HEK293 (cell line): Measurements from ENCODE around the gene GALNT13.

Experiments
- CTCF ChIA-PET: fragments of 350-600 bp; formaldehyde crosslinking; extraction: SDS; loops from one replicate; lab custom pipeline; 2021; ENCODE audit warnings: antibody characterized with exemption; lab: Yijun Ruan, JAX
- POLR2A ChIA-PET: fragments of 300-600 bp; formaldehyde crosslinking; extraction: SDS; loops from one replicate; lab custom pipeline; 2020; ENCODE audit warnings: antibody characterized with exemption, inconsistent platforms; lab: Yijun Ruan, JAX
- H3K27ac ChIP-seq: fragments of 200-500 bp; sonication (Bioruptor generic); 2 replicates; pipeline ENCODE4 v1.5.1; 2014; ENCODE audit warnings: low read depth, low read length, control low read depth, inconsistent platforms; ENCODE audit errors: extremely low read depth
- H3K36me3 ChIP-seq, 2 experiments: fragments of 200-500 bp in 1 of 2; sonication (Bioruptor generic) in 1 of 2; 1 replicate in 1 of 2; 2 replicates in 1 of 2; pipeline ENCODE4 v1.5.1; 2014 to 2017; ENCODE audit warnings: inconsistent platforms in 2 of 2, low read length in 2 of 2; ENCODE audit not compliant: control insufficient read depth in 2 of 2, insufficient read depth in 1 of 2
- H3K4me1 ChIP-seq: fragments of 200-500 bp; sonication (Bioruptor generic); 2 replicates; pipeline ENCODE4 v1.5.1; 2014; ENCODE audit warnings: mild to moderate bottlenecking, low read length, inconsistent platforms; ENCODE audit not compliant: control insufficient read depth, insufficient read depth
- H3K4me3 ChIP-seq: 2 replicates; pipeline ENCODE4 v1.5.1; 2011; ENCODE audit warnings: low read depth, mild to moderate bottlenecking, control low read depth, low read length, moderate library complexity
- H3K9me3 ChIP-seq: fragments of 200-500 bp; sonication (Bioruptor generic); 2 replicates; pipeline ENCODE4 v1.5.1; 2014; ENCODE audit warnings: low read depth, low read length, inconsistent platforms; ENCODE audit not compliant: control insufficient read depth, insufficient read depth
- BCL6B ChIP-seq: fragments of 450-650 bp; formaldehyde crosslinking; IDR thresholded peaks from 2 replicates; pipeline ENCODE4 v1.5.1; 2017; ENCODE audit warnings: missing biosample characterization, missing genetic modification characterization
- KLF7 ChIP-seq: fragments of 450-650 bp; formaldehyde crosslinking; IDR thresholded peaks from 2 replicates; pipeline ENCODE4 v1.5.1; 2016; ENCODE audit warnings: missing biosample characterization, missing genetic modification characterization, borderline replicate concordance
- MYNN ChIP-seq: fragments of 450-650 bp; formaldehyde crosslinking; IDR thresholded peaks from 2 replicates; pipeline ENCODE4 v1.5.1; 2016; ENCODE audit warnings: missing biosample characterization, missing genetic modification characterization, borderline replicate concordance
- SP3 ChIP-seq: fragments of 450-650 bp; formaldehyde crosslinking; IDR thresholded peaks from 2 replicates; pipeline ENCODE4 v1.5.1; 2016; ENCODE audit warnings: missing biosample characterization, missing genetic modification characterization
- YY2 ChIP-seq: fragments of 450-650 bp; formaldehyde crosslinking; IDR thresholded peaks from 2 replicates; pipeline ENCODE4 v1.5.1; 2016; ENCODE audit warnings: missing biosample characterization, missing genetic modification characterization
- ZBTB7A ChIP-seq: fragments of 450-650 bp; formaldehyde crosslinking; IDR thresholded peaks from 2 replicates; pipeline ENCODE4 v1.5.1; 2016; ENCODE audit warnings: low read depth, missing biosample characterization, missing genetic modification characterization
- ZNF114 ChIP-seq: fragments of 450-650 bp; formaldehyde crosslinking; IDR thresholded peaks from 2 replicates; pipeline ENCODE4 v1.5.0; 2017; ENCODE audit warnings: missing biosample characterization, missing genetic modification characterization
- ZNF16 ChIP-seq: fragments of 450-650 bp; formaldehyde crosslinking; IDR thresholded peaks from 2 replicates; pipeline ENCODE4 v1.5.1; 2016; ENCODE audit warnings: low read depth, missing biosample characterization, missing genetic modification characterization
- ZNF169 ChIP-seq: fragments of 450-650 bp; formaldehyde crosslinking; IDR thresholded peaks from 2 replicates; pipeline ENCODE4 v1.5.1; 2016; ENCODE audit warnings: missing biosample characterization, missing genetic modification characterization
- ZNF2 ChIP-seq: fragments of 450-650 bp; formaldehyde crosslinking; IDR thresholded peaks from 2 replicates; pipeline ENCODE4 v1.5.1; 2016; ENCODE audit warnings: missing biosample characterization, missing genetic modification characterization
- ZNF23 ChIP-seq: fragments of 450-650 bp; formaldehyde crosslinking; IDR thresholded peaks from 2 replicates; pipeline ENCODE4 v1.5.1; 2016; ENCODE audit warnings: missing biosample characterization, missing genetic modification characterization, borderline replicate concordance
- ZNF248 ChIP-seq: fragments of 450-650 bp; formaldehyde crosslinking; IDR thresholded peaks from 2 replicates; pipeline ENCODE4 v1.5.1; 2017; ENCODE audit warnings: missing biosample characterization, missing genetic modification characterization
- ZNF433 ChIP-seq: fragments of 450-650 bp; formaldehyde crosslinking; IDR thresholded peaks from 2 replicates; pipeline ENCODE4 v1.5.1; 2016; ENCODE audit warnings: missing biosample characterization, missing genetic modification characterization, low read depth
- ZNF473 ChIP-seq: fragments of 450-650 bp; formaldehyde crosslinking; IDR thresholded peaks from 2 replicates; pipeline ENCODE4 v1.5.1; 2017; ENCODE audit warnings: missing biosample characterization, missing genetic modification characterization
- ZNF488 ChIP-seq: fragments of 450-650 bp; formaldehyde crosslinking; IDR thresholded peaks from 2 replicates; pipeline ENCODE4 v1.5.1; 2016; ENCODE audit warnings: missing biosample characterization, missing genetic modification characterization
- ZNF514 ChIP-seq: fragments of 450-650 bp; formaldehyde crosslinking; IDR thresholded peaks from 2 replicates; pipeline ENCODE4 v1.5.1; 2016; ENCODE audit warnings: missing biosample characterization, missing genetic modification characterization
- ZNF544 ChIP-seq: fragments of 450-650 bp; formaldehyde crosslinking; IDR thresholded peaks from 2 replicates; pipeline ENCODE4 v1.5.0; 2017; ENCODE audit warnings: missing biosample characterization, missing genetic modification characterization
- ZNF549 ChIP-seq: fragments of 450-650 bp; IDR thresholded peaks from 2 replicates; pipeline ENCODE4 v1.5.1; 2018; ENCODE audit warnings: missing biosample characterization, missing genetic modification characterization, mild to moderate bottlenecking, inconsistent platforms, moderate library complexity
- ZNF555 ChIP-seq: fragments of 450-650 bp; formaldehyde crosslinking; conservative IDR thresholded peaks from 2 replicates; pipeline ENCODE4 v1.5.1; 2017; ENCODE audit warnings: missing biosample characterization, mild to moderate bottlenecking, missing genetic modification characterization, inconsistent platforms
- ZNF560 ChIP-seq: fragments of 450-650 bp; formaldehyde crosslinking; IDR thresholded peaks from 2 replicates; pipeline ENCODE4 v1.5.1; 2017; ENCODE audit warnings: missing biosample characterization, missing genetic modification characterization, borderline replicate concordance
- ZNF623 ChIP-seq: fragments of 450-650 bp; formaldehyde crosslinking; IDR thresholded peaks from 2 replicates; pipeline ENCODE4 v1.5.1; 2016; ENCODE audit warnings: missing biosample characterization, missing genetic modification characterization
- ZNF654 ChIP-seq: fragments of 450-650 bp; formaldehyde crosslinking; IDR thresholded peaks from 2 replicates; pipeline ENCODE4 v1.5.1; 2016; ENCODE audit warnings: low read depth, missing biosample characterization, missing genetic modification characterization
- ZNF660 ChIP-seq: fragments of 450-650 bp; IDR thresholded peaks from 2 replicates; pipeline ENCODE4 v1.5.1; 2018; ENCODE audit warnings: missing biosample characterization, mild to moderate bottlenecking, missing genetic modification characterization
- ZSCAN30 ChIP-seq: fragments of 450-650 bp; IDR thresholded peaks from 2 replicates; pipeline ENCODE4 v1.5.1; 2018; ENCODE audit warnings: missing biosample characterization, mild to moderate bottlenecking, missing genetic modification characterization, moderate library complexity
- TF ChIP-seq, protein P1 (sequence below): fragments of 450-650 bp; formaldehyde crosslinking; IDR thresholded peaks from 2 replicates; pipeline ENCODE4 v1.5.1; 2016; ENCODE audit warnings: missing biosample characterization, missing genetic modification characterization
- TF ChIP-seq, protein P2 (sequence below): fragments of 450-650 bp; formaldehyde crosslinking; conservative IDR thresholded peaks from 2 replicates; pipeline ENCODE4 v1.5.1; 2016; ENCODE audit warnings: low read depth, missing biosample characterization, missing genetic modification characterization

The GALNT13 gene

GRCh38 chr2:154203902-154204301 lies 332.2 kb downstream of the GALNT13 start:
- Histone ChIP-seq H3K27ac (no peak overlapping the region), H3K9me3 (no peaks in the 10 kb centered on the region), H3K4me3 (no peak overlapping the region), H3K4me1 (no peaks in the 10 kb centered on the region), H3K36me3 (no peaks in the 10 kb centered on the region)
- POLR2A ChIA-PET = no interaction called here
- TF ChIP-seq ZNF514 (tag by site-specific recombination) (no peak), KLF7 (tag by site-specific recombination) (no peak), ZNF488 (tag by site-specific recombination) (no peak), ZNF555 (tag by site-specific recombination) (no peak), ZSCAN30 (tag by site-specific recombination) (no peak), ZBTB7A (no peak)
- TF ChIP-seq, protein P1, sequence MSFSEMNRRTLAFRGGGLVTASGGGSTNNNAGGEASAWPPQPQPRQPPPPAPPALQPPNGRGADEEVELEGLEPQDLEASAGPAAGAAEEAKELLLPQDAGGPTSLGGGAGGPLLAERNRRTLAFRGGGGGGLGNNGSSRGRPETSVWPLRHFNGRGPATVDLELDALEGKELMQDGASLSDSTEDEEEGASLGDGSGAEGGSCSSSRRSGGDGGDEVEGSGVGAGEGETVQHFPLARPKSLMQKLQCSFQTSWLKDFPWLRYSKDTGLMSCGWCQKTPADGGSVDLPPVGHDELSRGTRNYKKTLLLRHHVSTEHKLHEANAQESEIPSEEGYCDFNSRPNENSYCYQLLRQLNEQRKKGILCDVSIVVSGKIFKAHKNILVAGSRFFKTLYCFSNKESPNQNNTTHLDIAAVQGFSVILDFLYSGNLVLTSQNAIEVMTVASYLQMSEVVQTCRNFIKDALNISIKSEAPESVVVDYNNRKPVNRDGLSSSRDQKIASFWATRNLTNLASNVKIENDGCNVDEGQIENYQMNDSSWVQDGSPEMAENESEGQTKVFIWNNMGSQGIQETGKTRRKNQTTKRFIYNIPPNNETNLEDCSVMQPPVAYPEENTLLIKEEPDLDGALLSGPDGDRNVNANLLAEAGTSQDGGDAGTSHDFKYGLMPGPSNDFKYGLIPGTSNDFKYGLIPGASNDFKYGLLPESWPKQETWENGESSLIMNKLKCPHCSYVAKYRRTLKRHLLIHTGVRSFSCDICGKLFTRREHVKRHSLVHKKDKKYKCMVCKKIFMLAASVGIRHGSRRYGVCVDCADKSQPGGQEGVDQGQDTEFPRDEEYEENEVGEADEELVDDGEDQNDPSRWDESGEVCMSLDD (tag by site-specific recombination) = no peak
- CTCF ChIA-PET = no interaction called here

GRCh38 chr2:154207288-154208047 lies 335.7 kb downstream of the GALNT13 start:
- ChIA-PET POLR2A (no interaction called here), CTCF (interaction anchor here (0.6 to 0.7 kb wide), 3 partner anchors 55 to 101 kb away, joined by 3 to 4 read pairs (median 3); no protein-coding TSS in a partner anchor)
- Histone ChIP-seq H3K4me1 (no peaks in the 10 kb centered on the region), H3K27ac (no peak overlapping the region), H3K9me3 (no peaks in the 10 kb centered on the region), H3K36me3 (no peaks in the 10 kb centered on the region), H3K4me3 (no peak overlapping the region)
- TF ChIP-seq SP3 (tag by site-specific recombination) = no peak
- no peak for TF ChIP-seq ZNF2 (tag by site-specific recombination)
- no peak for TF ChIP-seq ZNF514 (tag by site-specific recombination)
- no peak for TF ChIP-seq BCL6B (tag by site-specific recombination)
- no peak for TF ChIP-seq ZNF473
- TF ChIP-seq ZNF660 (tag by site-specific recombination) = no peak
- TF ChIP-seq ZNF114 (tag by site-specific recombination) = no peak
- no peak for TF ChIP-seq ZNF549 (tag by site-specific recombination)
- no peak for TF ChIP-seq YY2 (tag by site-specific recombination)
- TF ChIP-seq, protein P2, sequence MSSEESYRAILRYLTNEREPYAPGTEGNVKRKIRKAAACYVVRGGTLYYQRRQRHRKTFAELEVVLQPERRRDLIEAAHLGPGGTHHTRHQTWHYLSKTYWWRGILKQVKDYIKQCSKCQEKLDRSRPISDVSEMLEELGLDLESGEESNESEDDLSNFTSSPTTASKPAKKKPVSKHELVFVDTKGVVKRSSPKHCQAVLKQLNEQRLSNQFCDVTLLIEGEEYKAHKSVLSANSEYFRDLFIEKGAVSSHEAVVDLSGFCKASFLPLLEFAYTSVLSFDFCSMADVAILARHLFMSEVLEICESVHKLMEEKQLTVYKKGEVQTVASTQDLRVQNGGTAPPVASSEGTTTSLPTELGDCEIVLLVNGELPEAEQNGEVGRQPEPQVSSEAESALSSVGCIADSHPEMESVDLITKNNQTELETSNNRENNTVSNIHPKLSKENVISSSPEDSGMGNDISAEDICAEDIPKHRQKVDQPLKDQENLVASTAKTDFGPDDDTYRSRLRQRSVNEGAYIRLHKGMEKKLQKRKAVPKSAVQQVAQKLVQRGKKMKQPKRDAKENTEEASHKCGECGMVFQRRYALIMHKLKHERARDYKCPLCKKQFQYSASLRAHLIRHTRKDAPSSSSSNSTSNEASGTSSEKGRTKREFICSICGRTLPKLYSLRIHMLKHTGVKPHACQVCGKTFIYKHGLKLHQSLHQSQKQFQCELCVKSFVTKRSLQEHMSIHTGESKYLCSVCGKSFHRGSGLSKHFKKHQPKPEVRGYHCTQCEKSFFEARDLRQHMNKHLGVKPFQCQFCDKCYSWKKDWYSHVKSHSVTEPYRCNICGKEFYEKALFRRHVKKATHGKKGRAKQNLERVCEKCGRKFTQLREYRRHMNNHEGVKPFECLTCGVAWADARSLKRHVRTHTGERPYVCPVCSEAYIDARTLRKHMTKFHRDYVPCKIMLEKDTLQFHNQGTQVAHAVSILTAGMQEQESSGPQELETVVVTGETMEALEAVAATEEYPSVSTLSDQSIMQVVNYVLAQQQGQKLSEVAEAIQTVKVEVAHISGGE (tag by site-specific recombination) = no peak
- TF ChIP-seq ZNF623 = no peak
- no peak for TF ChIP-seq ZNF654 (tag by site-specific recombination)
- TF ChIP-seq ZNF544 (tag by site-specific recombination) = no peak
- no peak for TF ChIP-seq ZNF433
- TF ChIP-seq ZNF23 (tag by site-specific recombination) = no peak
- TF ChIP-seq ZNF16 = no peak
- no peak for TF ChIP-seq ZNF169 (tag by site-specific recombination)
- no peak for TF ChIP-seq ZNF560 (tag by site-specific recombination)
- TF ChIP-seq ZNF248 = no peak
- TF ChIP-seq MYNN (tag by site-specific recombination) = no peak
